Transverse colon (tissue), 3 donors: ENCODE data around the gene MAST4.

Experiments used
- EP300 ChIP-seq: sonication (generic); formaldehyde crosslinking; IDR thresholded peaks from one replicate; pipeline ENCODE4 v1.6.1; 2017; ENCODE audit warnings: antibody characterized with exemption, low read depth
- POLR2A ChIP-seq: fragments of 450-650 bp; IDR thresholded peaks from one replicate; pipeline ENCODE4 v1.6.1; 2016; ENCODE audit warnings: antibody characterized with exemption, mild to moderate bottlenecking, moderate library complexity
- TF ChIP-seq, protein P1 (sequence below), 5 experiments: fragments of 200-600 bp in 3 of 5; fragments of 450-650 bp in 2 of 5; sonication (generic) in 3 of 5; IDR thresholded peaks; 1 replicate in 2 of 5; 2 replicates in 3 of 5; pipeline ENCODE4 v1.5.1; 2016 to 2017; ENCODE audit warnings: antibody characterized with exemption in 5 of 5, inconsistent platforms in 3 of 5, mild to moderate bottlenecking in 2 of 5, moderate library complexity in 1 of 5

DNA sequence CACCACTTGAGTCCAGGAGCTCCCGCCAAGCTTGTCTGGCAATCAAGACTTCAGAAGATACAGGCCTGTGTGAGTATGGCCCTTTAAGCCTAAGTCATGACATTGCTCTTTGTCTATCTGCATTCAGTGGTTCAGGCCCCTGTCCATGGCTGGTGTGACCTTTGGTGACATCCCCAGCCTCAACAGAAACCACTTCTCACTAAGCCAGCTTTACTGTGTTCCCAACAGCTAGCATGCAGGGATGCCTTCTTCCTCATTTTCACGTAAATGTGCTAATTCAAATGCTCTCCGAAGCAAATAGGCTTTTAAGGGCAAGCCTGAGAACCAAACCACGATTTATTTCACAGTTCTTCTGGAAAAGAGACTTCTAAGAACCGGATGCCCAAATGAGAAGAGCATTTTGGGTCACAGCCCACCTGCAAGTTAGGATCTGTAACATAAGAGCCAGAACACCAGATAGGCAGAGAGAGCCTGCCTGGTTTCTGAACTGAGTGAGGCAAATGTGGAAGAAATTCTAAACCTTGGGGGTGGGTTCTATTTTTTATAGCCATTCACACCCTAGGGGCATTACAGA is 585.5 kb downstream of the MAST4 start:
- TF ChIP-seq, protein P1, sequence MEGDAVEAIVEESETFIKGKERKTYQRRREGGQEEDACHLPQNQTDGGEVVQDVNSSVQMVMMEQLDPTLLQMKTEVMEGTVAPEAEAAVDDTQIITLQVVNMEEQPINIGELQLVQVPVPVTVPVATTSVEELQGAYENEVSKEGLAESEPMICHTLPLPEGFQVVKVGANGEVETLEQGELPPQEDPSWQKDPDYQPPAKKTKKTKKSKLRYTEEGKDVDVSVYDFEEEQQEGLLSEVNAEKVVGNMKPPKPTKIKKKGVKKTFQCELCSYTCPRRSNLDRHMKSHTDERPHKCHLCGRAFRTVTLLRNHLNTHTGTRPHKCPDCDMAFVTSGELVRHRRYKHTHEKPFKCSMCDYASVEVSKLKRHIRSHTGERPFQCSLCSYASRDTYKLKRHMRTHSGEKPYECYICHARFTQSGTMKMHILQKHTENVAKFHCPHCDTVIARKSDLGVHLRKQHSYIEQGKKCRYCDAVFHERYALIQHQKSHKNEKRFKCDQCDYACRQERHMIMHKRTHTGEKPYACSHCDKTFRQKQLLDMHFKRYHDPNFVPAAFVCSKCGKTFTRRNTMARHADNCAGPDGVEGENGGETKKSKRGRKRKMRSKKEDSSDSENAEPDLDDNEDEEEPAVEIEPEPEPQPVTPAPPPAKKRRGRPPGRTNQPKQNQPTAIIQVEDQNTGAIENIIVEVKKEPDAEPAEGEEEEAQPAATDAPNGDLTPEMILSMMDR (IDR thresholded peaks at IDR 0.05) = no peak
- TF ChIP-seq EP300 (no peak), POLR2A (no peak)
